HG03095 (cell line): ENCODE data around the gene SLC25A45.
A peak's percentile ranks its signal among the peaks of the same experiment; 100 is the strongest.

Experiments
- ATAC-seq: cut with Tn5 transposase; IDR thresholded peaks from one replicate; pipeline ENCODE4 v1.9.1; 2021; ENCODE audit warnings: moderate library complexity; ENCODE audit not compliant: unreplicated experiment

SLC25A45 gene, protein sequence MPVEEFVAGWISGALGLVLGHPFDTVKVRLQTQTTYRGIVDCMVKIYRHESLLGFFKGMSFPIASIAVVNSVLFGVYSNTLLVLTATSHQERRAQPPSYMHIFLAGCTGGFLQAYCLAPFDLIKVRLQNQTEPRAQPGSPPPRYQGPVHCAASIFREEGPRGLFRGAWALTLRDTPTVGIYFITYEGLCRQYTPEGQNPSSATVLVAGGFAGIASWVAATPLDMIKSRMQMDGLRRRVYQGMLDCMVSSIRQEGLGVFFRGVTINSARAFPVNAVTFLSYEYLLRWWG

DNA sequence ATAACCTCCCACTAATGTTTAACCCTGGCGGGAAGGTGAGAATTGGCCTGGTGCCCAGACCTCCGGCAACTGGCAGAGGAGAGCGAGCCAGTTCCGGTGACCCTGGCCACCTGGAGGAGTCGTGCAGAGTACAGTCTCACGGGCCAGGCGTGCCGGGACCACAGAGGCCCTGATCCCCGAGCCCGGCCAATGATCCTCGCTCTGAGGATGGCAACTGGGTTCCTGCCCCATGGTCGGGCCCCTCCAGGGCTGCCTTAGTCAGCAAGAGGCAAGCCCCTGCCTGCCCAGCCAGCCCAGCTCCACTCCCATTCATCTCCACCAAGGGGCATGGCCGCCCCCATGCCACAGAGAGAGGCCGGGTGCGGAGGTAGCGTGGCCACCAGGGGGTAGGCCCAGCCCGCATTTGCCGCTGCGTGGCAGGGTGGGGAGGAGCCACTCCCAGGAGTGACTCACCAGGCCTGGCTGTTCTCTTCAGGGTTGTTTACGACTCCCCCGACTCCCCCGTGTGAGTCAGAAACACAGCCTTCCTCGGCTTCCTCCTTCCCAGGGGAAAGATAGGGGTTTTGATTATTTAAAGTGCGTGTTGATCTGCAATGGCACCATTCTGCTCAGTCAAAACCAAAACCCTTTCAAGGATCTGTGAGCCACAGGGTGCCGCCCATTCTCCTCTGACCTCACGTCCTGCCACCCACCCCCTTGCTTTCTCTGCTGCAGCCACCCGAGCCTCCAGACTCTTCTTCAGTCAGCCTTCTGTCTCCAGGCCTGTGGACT lies at the start of gene SLC25A45:
Gene SLC25A45 (minus strand): TSS at position 614 of the 771 bp plus-strand sequence. CDS start 695 bp downstream, outside the sequence.
- ATAC-seq = peak; percentile 54

DNA sequence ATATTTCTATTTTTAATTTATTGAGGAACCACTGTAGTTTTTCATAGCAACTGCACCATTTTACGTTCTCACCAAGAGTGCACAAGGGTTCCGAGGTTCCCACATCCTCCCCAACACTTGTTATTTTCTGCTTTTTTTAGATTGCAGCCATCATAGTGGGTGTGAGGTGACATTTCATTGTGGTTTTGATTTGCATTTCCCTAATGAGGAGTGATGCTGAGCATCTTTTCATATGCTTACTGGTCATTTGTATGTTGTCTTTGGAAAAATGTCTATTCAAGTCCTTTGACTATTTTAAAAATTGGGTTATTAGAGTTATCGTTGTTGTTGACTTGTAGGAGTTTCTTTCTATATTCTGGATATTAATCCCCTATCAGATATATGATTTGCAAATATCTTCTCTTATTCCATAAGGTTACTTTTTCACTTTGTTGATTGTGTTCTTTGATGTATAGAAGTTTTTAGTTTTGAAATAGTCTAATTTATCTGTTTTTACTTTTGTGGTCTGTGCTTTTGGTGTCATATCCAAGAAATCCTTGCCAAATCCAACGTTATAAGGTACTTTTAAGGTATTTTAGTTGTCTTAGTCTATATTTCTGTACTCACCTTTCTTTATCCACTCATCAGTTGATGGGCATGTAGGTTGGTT lies 49.1 kb upstream of the SLC25A45 start:
- ATAC-seq = no peak

DNA sequence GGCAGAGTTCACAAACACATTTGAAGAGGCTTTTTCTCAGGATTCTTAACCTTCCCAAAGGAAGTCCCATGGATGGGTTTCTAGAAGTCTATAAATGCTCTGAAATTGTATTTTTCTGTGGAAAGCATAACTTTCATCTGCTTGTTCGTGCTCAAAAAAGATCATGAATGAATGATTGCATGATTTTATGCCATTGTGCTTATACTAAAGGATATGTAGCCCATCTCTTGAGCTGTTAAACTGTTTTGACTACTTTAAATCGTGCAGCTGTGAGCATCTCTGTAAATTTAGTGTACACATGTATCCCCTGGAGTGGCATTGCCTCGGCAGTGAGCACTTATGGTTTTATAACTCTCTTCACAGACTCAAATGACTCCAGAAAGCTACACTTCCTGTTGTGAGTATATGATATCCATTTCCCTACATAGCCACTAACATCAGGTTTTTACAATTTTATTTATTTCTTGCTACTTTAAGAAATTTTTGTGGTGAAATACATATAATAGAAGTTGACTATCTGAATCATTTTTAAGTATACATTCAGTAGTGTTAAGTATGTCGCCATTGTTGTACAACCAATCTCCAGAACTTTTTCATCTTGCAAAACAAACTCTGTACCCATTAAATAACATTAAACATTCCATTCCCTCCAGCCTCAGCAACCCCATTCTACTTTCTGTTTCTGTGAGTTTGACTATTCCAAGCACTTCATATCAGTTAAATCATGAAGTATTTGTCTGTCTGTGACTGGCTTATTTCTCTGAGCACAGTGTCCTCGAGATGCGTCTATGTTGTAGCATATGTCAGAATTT lies 48.2 kb upstream of the SLC25A45 start:
- no peak for ATAC-seq

DNA sequence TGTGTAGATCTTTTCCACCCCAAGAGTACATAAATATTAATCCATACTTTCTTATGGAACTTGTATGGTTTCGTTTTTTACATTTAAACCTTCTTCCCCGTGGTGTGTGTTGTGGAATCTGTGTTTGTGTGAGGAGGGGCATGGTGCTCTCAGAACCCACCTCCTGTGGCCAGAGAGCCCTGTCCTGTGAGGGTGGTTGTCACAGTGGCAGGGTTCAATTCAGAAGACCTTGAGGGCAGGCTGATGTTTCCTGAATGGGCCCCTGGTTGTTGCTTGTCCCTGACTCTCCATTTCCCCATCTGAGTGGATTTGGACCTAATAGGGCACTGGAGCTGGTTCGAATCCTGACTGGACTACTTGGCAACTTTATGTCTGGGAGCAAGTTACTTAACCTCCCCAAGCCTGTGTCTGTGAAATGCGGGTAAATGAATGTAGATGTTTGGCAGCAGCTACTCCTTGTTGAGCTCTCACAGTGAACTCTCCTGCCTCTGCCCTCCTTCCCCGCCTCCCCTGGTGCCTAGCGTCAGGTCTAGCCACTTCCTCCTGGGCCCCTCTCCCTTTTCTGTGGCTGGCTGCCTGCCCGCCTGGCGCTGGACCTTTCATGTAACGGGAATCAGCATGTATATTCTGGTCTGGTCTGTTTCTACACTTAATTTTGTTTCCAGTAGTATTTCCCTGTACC lies 47.4 kb upstream of the SLC25A45 start:
- ATAC-seq = no peak

DNA sequence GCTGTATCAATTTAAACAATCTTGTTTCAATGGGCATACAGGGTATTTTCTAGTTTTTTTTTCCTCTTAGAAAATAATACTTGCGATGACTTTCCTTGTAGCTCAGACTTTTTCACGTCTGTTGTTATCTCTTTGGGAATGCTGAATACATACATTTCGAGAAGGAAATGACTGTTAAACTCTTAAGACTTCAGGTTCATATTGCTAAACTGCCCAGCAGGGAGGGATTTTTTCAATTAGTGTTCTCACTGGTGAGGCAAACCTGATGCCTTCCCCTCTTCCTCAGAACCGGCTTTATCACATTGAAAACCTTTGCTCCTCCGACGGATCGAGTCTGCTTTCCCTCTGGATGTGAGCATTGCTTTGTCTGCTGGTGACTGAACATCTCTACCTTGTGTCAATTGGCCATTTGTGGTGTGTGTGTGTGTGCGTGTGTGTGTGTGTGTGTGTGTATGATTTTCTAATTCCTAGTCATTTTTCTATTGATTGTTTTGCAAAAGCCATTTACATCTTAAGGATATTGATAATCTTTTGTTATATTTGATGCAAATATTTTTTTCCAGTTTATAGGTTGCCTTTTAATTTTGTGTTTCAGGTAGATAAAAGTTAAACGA lies 46.7 kb upstream of the SLC25A45 start:
- no peak for ATAC-seq

DNA sequence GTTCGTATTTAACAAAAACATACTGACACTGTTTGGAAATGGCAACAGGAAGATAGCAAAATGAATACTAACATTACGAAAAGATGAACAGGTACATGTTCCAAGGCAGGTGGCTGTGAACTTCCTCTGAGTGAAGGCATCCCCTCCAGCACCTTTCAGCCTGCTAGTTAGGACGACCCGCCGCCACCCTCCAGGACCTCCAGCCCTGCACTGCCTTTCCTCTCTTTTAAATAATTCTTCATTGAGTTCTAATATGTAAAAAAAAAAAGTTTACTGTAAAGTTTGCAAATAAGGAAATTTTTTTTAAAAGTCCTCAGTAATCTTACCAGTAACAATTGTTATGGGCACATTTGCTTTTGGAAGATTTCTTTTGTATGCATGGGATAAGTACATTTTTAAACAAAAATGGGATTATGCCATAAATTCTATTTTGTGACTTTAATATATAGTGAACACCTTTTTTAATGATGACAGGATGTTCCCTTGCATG lies 46.2 kb upstream of the SLC25A45 start:
- ATAC-seq = no peak

DNA sequence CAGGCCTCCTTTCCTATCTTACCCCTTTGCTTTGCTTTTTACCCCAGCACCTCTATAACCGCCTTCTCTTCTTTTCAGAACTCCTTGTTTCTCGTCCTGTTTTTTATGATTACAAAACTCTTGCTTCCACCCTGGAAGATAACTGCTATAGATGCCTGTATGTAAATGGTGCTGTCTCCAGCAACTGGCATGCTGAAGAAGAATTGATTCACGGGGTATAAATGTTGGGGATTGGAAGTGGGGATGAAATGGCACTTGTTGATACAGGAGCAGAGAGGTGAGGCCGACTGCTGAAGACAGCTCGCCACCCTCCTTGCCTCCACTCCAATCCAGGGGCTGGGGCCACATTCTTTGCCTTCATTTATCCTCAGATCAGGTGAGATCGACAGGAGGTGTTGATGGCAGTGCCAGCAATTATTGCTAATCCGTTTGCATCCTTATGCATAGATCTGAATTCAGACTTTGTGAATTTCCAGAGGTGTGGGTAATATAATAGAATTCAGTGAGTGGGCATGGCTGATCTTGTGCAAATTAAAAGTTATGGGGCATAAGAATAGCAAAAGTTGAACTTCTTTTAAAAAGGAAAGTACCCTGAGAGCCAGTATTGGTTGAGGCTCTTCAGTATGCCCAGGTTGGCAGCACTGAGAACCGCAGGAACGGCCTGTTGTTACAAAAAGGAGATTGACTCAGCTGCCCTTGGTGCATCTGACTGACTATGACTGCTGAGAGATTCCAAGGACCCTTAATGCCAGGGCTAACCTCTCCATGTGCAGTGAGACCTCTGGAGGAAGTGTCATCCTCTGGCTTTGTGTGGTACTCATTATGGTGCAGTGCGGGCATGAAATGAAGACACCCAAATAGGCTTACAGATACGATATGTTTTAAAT lies 45.5 kb upstream of the SLC25A45 start:
- no peak for ATAC-seq

DNA sequence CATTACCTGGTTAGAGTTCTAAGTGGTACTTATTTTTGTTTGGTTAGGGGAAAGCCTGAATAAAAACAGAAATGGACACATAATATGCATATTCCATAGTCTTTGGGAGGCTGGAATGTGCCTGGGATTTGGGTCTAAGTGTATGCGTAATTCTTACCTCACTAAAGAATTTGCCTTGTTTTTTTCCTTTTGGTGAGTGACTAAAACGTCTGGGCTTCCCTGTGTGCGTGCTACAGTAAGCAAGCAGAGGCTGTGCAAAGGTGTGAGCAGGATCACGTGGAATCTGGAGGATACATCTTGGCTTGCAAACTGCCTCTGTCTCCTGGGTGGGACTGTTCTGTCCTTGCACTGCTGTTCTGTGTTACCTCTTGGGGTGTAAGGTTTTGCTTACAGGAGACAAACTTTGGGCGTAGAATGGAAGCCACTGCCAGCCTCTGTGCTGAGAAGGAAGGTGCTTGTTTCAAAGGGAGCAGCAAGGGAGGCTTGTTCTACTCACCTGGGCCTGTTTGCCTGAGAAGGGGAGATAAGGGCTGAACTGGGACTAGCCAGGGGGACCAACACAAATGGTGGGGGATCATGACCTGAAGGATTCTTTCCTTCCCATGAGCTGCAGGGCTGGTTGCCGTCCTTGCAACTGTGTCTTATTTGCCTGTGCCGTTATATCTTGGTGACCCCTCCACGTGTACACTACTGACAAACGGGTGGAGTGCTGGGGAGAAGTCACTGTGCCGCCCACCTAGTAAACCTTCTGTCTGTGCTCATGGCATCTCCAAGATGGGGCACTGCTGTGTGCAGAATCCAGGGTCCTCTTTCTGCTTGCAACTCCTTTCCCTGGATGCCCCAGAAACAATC lies 44.6 kb upstream of the SLC25A45 start:
- ATAC-seq = no peak

DNA sequence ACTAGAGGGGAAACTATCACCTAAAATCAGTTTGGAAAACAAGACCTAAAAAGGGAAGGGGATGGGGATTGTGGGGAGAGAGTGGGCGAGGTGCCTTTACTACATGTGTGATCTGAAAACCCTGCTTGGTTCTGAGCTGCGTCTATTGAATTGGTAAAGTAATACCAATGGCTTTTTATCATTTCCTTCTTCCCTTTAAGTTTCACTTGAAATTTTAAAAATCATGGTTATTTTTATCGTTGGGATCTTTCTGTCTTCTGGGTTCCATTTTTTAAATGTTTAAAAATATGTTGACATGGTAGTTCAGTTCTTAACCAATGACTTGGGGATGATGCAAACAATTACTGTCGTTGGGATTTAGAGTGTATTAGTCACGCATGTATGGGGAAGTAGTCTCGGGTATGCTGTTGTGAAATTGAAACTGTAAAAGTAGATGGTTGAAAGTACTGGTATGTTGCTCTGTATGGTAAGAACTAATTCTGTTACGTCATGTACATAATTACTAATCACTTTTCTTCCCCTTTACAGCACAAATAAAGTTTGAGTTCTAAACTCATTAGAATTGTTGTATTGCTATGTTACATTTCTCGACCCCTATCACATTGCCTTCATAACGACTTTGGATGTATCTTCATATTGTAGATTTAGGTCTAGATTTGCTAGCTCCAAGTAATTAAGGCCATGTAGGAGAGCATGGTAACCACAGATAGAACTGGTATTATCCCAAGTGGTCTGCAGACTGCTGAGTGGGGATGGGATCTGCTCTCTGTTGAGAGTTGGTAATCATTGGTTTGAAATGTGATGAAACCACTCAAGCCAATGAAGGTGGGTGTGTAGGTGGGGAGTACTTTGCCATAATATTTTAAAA lies 43.8 kb upstream of the SLC25A45 start:
- ATAC-seq = peak; percentile 28

DNA sequence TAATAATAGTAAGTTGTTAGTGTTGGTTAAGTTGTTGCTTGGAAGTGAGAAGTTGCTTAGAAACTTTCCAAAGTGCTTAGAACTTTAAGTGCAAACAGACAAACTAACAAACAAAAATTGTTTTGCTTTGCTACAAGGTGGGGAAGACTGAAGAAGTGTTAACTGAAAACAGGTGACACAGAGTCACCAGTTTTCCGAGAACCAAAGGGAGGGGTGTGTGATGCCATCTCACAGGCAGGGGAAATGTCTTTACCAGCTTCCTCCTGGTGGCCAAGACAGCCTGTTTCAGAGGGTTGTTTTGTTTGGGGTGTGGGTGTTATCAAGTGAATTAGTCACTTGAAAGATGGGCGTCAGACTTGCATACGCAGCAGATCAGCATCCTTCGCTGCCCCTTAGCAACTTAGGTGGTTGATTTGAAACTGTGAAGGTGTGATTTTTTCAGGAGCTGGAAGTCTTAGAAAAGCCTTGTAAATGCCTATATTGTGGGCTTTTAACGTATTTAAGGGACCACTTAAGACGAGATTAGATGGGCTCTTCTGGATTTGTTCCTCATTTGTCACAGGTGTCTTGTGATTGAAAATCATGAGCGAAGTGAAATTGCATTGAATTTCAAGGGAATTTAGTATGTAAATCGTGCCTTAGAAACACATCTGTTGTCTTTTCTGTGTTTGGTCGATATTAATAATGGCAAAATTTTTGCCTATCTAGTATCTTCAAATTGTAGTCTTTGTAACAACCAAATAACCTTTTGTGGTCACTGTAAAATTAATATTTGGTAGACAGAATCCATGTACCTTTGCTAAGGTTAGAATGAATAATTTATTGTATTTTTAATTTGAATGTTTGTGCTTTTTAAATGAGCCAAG lies 42.9 kb upstream of the SLC25A45 start:
- ATAC-seq = no peak

DNA sequence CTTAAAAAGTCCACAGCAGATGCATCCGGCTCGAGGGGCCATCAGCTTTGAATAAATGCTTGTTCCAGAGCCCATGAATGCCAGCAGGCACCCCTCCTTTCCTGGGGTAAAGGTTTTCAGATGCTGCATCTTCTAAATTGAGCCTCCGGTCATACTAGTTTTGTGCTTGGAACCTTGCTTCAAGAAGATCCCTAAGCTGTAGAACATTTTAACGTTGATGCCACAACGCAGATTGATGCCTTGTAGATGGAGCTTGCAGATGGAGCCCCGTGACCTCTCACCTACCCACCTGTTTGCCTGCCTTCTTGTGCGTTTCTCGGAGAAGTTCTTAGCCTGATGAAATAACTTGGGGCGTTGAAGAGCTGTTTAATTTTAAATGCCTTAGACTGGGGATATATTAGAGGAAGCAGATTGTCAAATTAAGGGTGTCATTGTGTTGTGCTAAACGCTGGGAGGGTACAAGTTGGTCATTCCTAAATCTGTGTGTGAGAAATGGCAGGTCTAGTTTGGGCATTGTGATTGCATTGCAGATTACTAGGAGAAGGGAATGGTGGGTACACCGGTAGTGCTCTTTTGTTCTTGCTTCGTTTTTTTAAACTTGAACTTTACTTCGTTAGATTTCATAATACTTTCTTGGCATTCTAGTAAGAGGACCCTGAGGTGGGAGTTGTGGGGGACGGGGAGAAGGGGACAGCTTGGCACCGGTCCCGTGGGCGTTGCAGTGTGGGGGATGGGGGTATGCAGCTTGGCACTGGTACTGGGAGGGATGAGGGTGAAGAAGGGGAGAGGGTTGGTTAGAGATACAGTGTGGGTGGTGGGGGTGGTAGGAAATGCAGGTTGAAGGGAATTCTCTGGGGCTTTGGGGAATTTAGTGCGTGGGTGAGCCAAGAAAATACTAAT lies 42.0 kb upstream of the SLC25A45 start:
- ATAC-seq = no peak

DNA sequence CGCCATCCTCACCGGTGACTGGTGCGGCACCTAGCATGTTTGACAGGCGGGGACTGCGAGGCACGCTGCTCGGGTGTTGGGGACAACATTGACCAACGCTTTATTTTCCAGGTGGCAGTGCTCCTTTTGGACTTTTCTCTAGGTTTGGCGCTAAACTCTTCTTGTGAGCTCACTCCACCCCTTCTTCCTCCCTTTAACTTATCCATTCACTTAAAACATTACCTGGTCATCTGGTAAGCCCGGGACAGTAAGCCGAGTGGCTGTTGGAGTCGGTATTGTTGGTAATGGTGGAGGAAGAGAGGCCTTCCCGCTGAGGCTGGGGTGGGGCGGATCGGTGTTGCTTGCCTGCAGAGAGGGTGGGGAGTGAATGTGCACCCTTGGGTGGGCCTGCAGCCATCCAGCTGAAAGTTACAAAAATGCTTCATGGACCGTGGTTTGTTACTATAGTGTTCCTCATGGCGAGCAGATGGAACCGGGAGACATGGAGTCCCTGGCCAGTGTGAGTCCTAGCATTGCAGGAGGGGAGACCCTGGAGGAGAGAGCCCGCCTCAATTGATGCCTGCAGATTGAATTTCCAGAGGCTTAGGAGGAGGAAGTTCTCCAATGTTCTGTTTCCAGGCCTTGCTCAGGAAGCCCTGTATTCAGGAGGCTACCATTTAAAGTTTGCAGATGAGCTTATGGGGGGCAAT lies 41.2 kb upstream of the SLC25A45 start:
- ATAC-seq = no peak

DNA sequence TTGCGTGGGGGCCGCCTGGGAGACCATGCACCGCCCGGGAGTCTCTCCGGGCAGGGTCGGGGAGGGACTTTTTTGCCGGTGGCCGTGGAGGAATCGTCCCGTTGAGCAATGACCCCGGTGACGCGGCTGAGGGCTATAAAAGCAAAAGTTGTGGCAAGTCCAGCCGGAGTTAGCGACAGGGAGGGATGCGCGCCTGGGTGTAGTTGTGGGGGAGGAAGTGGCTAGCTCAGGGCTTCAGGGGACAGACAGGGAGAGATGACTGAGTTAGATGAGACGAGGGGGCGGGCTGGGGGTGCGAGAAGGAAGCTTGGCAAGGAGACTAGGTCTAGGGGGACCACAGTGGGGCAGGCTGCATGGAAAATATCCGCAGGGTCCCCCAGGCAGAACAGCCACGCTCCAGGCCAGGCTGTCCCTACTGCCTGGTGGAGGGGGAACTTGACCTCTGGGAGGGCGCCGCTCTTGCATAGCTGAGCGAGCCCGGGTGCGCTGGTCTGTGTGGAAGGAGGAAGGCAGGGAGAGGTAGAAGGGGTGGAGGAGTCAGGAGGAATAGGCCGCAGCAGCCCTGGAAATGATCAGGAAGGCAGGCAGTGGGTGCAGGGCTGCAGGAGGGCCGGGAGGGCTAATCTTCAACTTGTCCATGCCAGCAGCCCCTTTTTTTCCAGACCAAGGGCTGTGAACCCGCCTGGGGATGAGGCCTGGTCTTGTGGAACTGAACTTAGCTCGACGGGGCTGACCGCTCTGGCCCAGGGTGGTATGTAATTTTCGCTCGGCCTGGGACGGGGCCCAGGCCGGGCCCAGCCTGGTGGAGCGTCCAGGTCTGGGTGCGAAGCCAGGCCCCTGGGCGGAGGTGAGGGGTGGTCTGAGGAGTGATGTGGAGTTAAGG lies 40.4 kb upstream of the SLC25A45 start, which contains the start of gene NEAT1:
Gene NEAT1 (plus strand): TSS at position 166 of the 883 bp plus-strand sequence.
- ATAC-seq = no peak
